H1 (cell line): ENCODE results near the gene ARL6IP5. TPM values are rescaled to one million over a fixed set of nuclear protein-coding genes. Genes with fewer than 3 reads are reported as not detected.

Source experiments
- CTCF ChIA-PET: fragments of 300-600 bp; sonication (Branson Sonifier 250); formaldehyde crosslinking; loops from one replicate; lab custom pipeline; 2021; ENCODE audit not compliant: partially characterized antibody; lab: Charles Lee
- POLR2A ChIA-PET: fragments of 300-600 bp; sonication (Branson Sonifier 250); formaldehyde crosslinking; loops from one replicate; lab custom pipeline; 2021; ENCODE audit warnings: inconsistent platforms; ENCODE audit not compliant: partially characterized antibody; lab: Charles Lee
- DNase-seq, 2 experiments: peaks; one replicate each; pipeline versions ENCODE4 v3.0.0 to v3.0.0-alpha.2; 2010 to 2022; ENCODE audit warnings: low spot score in 2 of 2, low read depth in 1 of 2, mixed read lengths in 1 of 2
- FAIRE-seq: peaks from 2 replicates; lab custom pipeline; 2011; peaks lifted over from hg19 to GRCh38; lab: Jason Lieb, UNC
- H2AFZ ChIP-seq: 2 replicates; pipeline ENCODE4 v1.8.1; 2012; ENCODE audit warnings: low read length, inconsistent platforms
- H2AK5ac ChIP-seq: 2 replicates; pipeline ENCODE4 v1.6.1; 2013; ENCODE audit warnings: low read depth, low read length
- H2BK120ac ChIP-seq: replicated peaks from 2 replicates; pipeline ENCODE3; 2013; ENCODE audit warnings: low read depth, low read length, inconsistent platforms
- H2BK12ac ChIP-seq: 2 replicates; pipeline ENCODE4 v1.6.1; 2013; ENCODE audit warnings: low read depth, low read length
- H2BK15ac ChIP-seq: 2 replicates; pipeline ENCODE4 v1.6.1; 2013; ENCODE audit warnings: low read length
- H2BK20ac ChIP-seq: 2 replicates; pipeline ENCODE4 v1.6.1; 2013; ENCODE audit warnings: low read length
- H2BK5ac ChIP-seq: 2 replicates; pipeline ENCODE4 v1.6.1; 2013; ENCODE audit warnings: low read depth, low read length
- H3K14ac ChIP-seq: 2 replicates; pipeline ENCODE4 v1.6.1; 2013; ENCODE audit warnings: inconsistent platforms; ENCODE audit not compliant: insufficient read length
- H3K18ac ChIP-seq: 2 replicates; pipeline ENCODE4 v1.6.1; 2013; ENCODE audit warnings: low read length; ENCODE audit errors: extremely low read depth
- H3K23ac ChIP-seq: 2 replicates; pipeline ENCODE4 v1.6.1; 2013; ENCODE audit warnings: inconsistent platforms; ENCODE audit not compliant: insufficient read length
- H3K23me2 ChIP-seq: 2 replicates; pipeline ENCODE4 v1.6.1; 2013; ENCODE audit warnings: low read depth, low read length
- H3K27ac ChIP-seq: 2 replicates; pipeline ENCODE4 v1.6.1; 2011; ENCODE audit warnings: low read depth, low read length, inconsistent platforms
- H3K27me3 ChIP-seq, 4 experiments: replicated peaks in 1 of 4; 1 replicate in 1 of 4; 2 replicates in 3 of 4; pipeline versions ENCODE4 v1.6.1 to v1.8.1; 2011 to 2013; ENCODE audit warnings: low read length in 3 of 4, mild to moderate bottlenecking in 3 of 4, inconsistent platforms in 2 of 4, mixed read lengths in 2 of 4, moderate library complexity in 1 of 4; ENCODE audit not compliant: control insufficient read depth in 3 of 4, insufficient read depth in 3 of 4; ENCODE audit errors: extremely low read depth in 1 of 4
- H3K36me3 ChIP-seq, 4 experiments: 2 replicates each; pipeline versions ENCODE4 v1.6.1 to v1.8.1; 2011 to 2013; ENCODE audit warnings: mild to moderate bottlenecking in 4 of 4, low read length in 3 of 4, moderate library complexity in 2 of 4, control low read depth in 1 of 4, inconsistent platforms in 1 of 4; ENCODE audit not compliant: insufficient read depth in 4 of 4, control insufficient read depth in 2 of 4
- H3K4ac ChIP-seq: replicated peaks from 2 replicates; pipeline ENCODE3; 2013; ENCODE audit warnings: low read length, low read depth, mixed read lengths, inconsistent platforms; ENCODE audit not compliant: insufficient read length
- H3K4me1 ChIP-seq, 4 experiments: replicated peaks in 1 of 4; 1 replicate in 1 of 4; 2 replicates in 3 of 4; pipeline versions ENCODE4 v1.6.1 to v1.8.1; 2011 to 2013; ENCODE audit warnings: low read length in 3 of 4, inconsistent platforms in 2 of 4, mixed read lengths in 1 of 4; ENCODE audit not compliant: insufficient read depth in 4 of 4, control insufficient read depth in 3 of 4
- H3K4me2 ChIP-seq, 2 experiments: 2 replicates each; pipeline versions ENCODE4 v1.6.1 to v1.8.1; 2011 to 2013; ENCODE audit warnings: low read depth in 2 of 2, low read length in 2 of 2, control low read depth in 1 of 2, inconsistent platforms in 1 of 2, mild to moderate bottlenecking in 1 of 2; ENCODE audit not compliant: insufficient read depth in 1 of 2
- H3K4me3 ChIP-seq, 4 experiments: fragments of 200-600, 300-600 bp in 1 of 4; sonication (generic), shearing (Covaris generic), sonication (Bioruptor Twin) in 1 of 4; 2 replicates each; pipeline versions ENCODE4 v1.5.1 to v1.8.1; 2011 to 2016; ENCODE audit warnings: low read length in 4 of 4, low read depth in 3 of 4, control low read depth in 2 of 4, inconsistent platforms in 2 of 4, mild to moderate bottlenecking in 2 of 4, mixed read lengths in 1 of 4, moderate library complexity in 1 of 4; ENCODE audit not compliant: insufficient read depth in 2 of 4; ENCODE audit errors: extremely low read depth in 1 of 4
- H3K56ac ChIP-seq: replicated peaks from 2 replicates; pipeline ENCODE3; 2013; ENCODE audit warnings: low read depth, mild to moderate bottlenecking, mixed read lengths, low read length, inconsistent platforms; ENCODE audit not compliant: insufficient read length
- H3K79me1 ChIP-seq: 2 replicates; pipeline ENCODE4 v1.6.1; 2013; ENCODE audit warnings: low read depth, low read length, control low read depth
- H3K79me2 ChIP-seq, 2 experiments: 2 replicates each; pipeline versions ENCODE4 v1.6.1 to v1.8.1; 2012 to 2013; ENCODE audit warnings: low read length in 2 of 2, mild to moderate bottlenecking in 2 of 2, inconsistent platforms in 1 of 2; ENCODE audit not compliant: insufficient read depth in 2 of 2, control insufficient read depth in 1 of 2
- H3K9ac ChIP-seq, 4 experiments: replicated peaks in 1 of 4; 1 replicate in 1 of 4; 2 replicates in 3 of 4; pipeline versions ENCODE4 v1.6.1 to v1.8.1; 2011 to 2013; ENCODE audit warnings: low read depth in 3 of 4, low read length in 3 of 4, control low read depth in 2 of 4, mild to moderate bottlenecking in 2 of 4, moderate library complexity in 2 of 4, inconsistent platforms in 1 of 4; ENCODE audit errors: extremely low read depth in 1 of 4
- H3K9me3 ChIP-seq, 2 experiments: 2 replicates each; pipeline versions ENCODE4 v1.6.1 to v1.8.1; 2012 to 2013; ENCODE audit warnings: mild to moderate bottlenecking in 2 of 2, moderate library complexity in 2 of 2, control low read depth in 1 of 2, inconsistent platforms in 1 of 2, low read depth in 1 of 2, low read length in 1 of 2, mixed read lengths in 1 of 2; ENCODE audit not compliant: insufficient read depth in 2 of 2
- H4K20me1 ChIP-seq, 2 experiments: replicated peaks in 1 of 2; 2 replicates each; pipeline versions ENCODE3 to v1.8.1; 2011 to 2013; ENCODE audit warnings: inconsistent platforms in 2 of 2, low read length in 2 of 2, mild to moderate bottlenecking in 1 of 2; ENCODE audit not compliant: insufficient read depth in 2 of 2, control insufficient read depth in 1 of 2
- H4K5ac ChIP-seq: 2 replicates; pipeline ENCODE4 v1.6.1; 2013; ENCODE audit warnings: low read length, low read depth, mixed read lengths, inconsistent platforms; ENCODE audit not compliant: insufficient read length
- H4K8ac ChIP-seq: 2 replicates; pipeline ENCODE4 v1.8.0; 2013; ENCODE audit warnings: mild to moderate bottlenecking, moderate library complexity, low read length, inconsistent platforms; ENCODE audit not compliant: insufficient read depth; ENCODE audit errors: extremely low read depth
- H4K91ac ChIP-seq: replicated peaks from 2 replicates; pipeline ENCODE3; 2013; ENCODE audit warnings: low read length, mixed read lengths, inconsistent platforms; ENCODE audit not compliant: insufficient read length
- ATF3 ChIP-seq: IDR thresholded peaks from 2 replicates; pipeline ENCODE4 v1.6.1; 2011; ENCODE audit warnings: low read depth, mild to moderate bottlenecking, low read length; ENCODE audit not compliant: insufficient read depth
- EGR1 ChIP-seq: IDR thresholded peaks from 2 replicates; pipeline ENCODE4 v1.6.1; 2011; ENCODE audit warnings: low read depth, low read length, borderline replicate concordance
- SIN3A ChIP-seq, 2 experiments: IDR thresholded peaks in 1 of 2; conservative IDR thresholded peaks in 1 of 2; 2 replicates each; pipeline ENCODE4 v1.6.1; 2011 to 2012; ENCODE audit warnings: low read length in 2 of 2, improper control_type of control experiment in 1 of 2, low read depth in 1 of 2, mild to moderate bottlenecking in 1 of 2
- YY1 ChIP-seq: IDR thresholded peaks from 2 replicates; pipeline ENCODE4 v1.6.1; 2011; ENCODE audit warnings: low read depth, mild to moderate bottlenecking, low read length
- WGBS, 2 experiments: shearing (Covaris generic) in 1 of 2; methylation state at CpG; one replicate each; pipeline versions ENCODE4 v1.1.6 to v1.1.7; 2013 to 2015; ENCODE audit warnings: low lambda C conversion rate in 2 of 2, mixed read lengths in 2 of 2, inconsistent platforms in 1 of 2, low coverage in 1 of 2, missing lambda C conversion rate in 1 of 2; ENCODE audit not compliant: insufficient replicate concordance in 2 of 2, insufficient coverage in 1 of 2, insufficient read length in 1 of 2; ENCODE audit errors: extremely low coverage in 1 of 2, missing lambda C conversion rate in 1 of 2; 5-methylcytosine and 5-hydroxymethylcytosine counted together
- polyA plus RNA-seq, 7 experiments: library from polyadenylated mRNA; depleted of rRNA in 3 of 7; stranded (reverse) in 5 of 7; unstranded in 2 of 7; fragments of >200 nt in 5 of 7; fragments of 200-250 nt in 2 of 7; gene quantifications; 1 replicate in 5 of 7; 2 replicates in 1 of 7; 4 replicates in 1 of 7; pipeline versions ENCODE4 v1.2.1 to v1.2.3, GENCODE V29; 2011 to 2013; ENCODE audit warnings: missing spikeins in 2 of 7, mixed read lengths in 2 of 7
- total RNA-seq: library from RNA; stranded (reverse); fragmentation: NEBNext Ultra II Directional; extraction: Animal tissue kit (Norgen Biotek cat#: 25700); gene quantifications from 2 replicates; pipeline ENCODE4 v1.2.1, GENCODE V29; 2021

The ARL6IP5 gene
- total and polyA plus RNA-seq, 2 of the 8 experiments (the other 6 are each of a cell fraction or from before 2014, with no cell fraction given), result 24.9 to 30.1 TPM

DNA sequence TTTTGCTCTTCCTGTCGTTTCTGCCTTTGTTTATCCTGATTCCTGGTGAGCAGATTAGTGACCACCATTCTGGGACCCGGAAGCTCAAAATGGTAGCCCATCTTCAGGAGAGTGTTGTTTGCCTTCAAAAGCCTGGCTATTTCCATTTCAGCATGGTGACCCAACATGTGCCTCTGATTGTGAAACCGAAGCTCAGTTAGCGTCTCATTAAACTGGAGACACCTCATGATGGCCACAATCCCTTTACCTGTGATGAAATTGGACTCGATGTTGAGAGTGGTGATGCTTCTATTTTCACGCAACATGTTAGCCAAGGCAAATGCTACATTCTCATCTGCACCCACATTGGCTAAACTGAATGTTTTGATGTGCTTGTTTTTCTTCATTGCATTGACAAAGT lies 34.4 kb downstream of the ARL6IP5 start:
- no peak overlapping the region for H4K5ac ChIP-seq
- H3K14ac ChIP-seq, result no peak overlapping the region
- no peak overlapping the region for H3K4me2 ChIP-seq
- WGBS, 2 experiments, result 92% methylated on average over 6 of the region's 6 CpGs; no CpG with 5 or more reads in 1 of the 2 experiments
- H4K91ac ChIP-seq, result no peak overlapping the region
- no peaks in the 10 kb centered on the region for H3K9me3 ChIP-seq
- H3K36me3 ChIP-seq, result no peaks in the 10 kb centered on the region
- H2BK20ac ChIP-seq, result no peak overlapping the region
- no peaks in the 10 kb centered on the region for H3K27me3 ChIP-seq
- H3K79me1 ChIP-seq, result no peaks in the 10 kb centered on the region
- H2BK120ac ChIP-seq, result no peak overlapping the region
- H4K8ac ChIP-seq, result no peak overlapping the region
- no peaks in the 10 kb centered on the region for H3K23me2 ChIP-seq
- H2AK5ac ChIP-seq, result no peak overlapping the region
- H3K23ac ChIP-seq, result no peak overlapping the region
- H3K27ac ChIP-seq, result no peak overlapping the region
- H2BK12ac ChIP-seq, result no peak overlapping the region
- no peak overlapping the region for H2BK5ac ChIP-seq
- no peaks in the 10 kb centered on the region for H3K79me2 ChIP-seq
- no peak overlapping the region for H3K9ac ChIP-seq
- H3K4me1 ChIP-seq, result no peaks in the 10 kb centered on the region
- no peak for DNase-seq
- FAIRE-seq, result no peak
- H2AFZ ChIP-seq, result 0 out of 2 replicates have a peak overlapping the region, but pooled peaks have one; percentile 45
- CTCF ChIA-PET, result interaction anchor here (0.6 to 6.3 kb wide), 21 partner anchors 12 to 552 kb away, joined by 3 to 59 read pairs (median 4); no protein-coding TSS in a partner anchor
- no peak overlapping the region for H3K4me3 ChIP-seq
- no peak overlapping the region for H2BK15ac ChIP-seq
- POLR2A ChIA-PET, result no interaction called here
- no peaks in the 10 kb centered on the region for H4K20me1 ChIP-seq
- H3K18ac ChIP-seq, result no peak overlapping the region
- no peak overlapping the region for H3K56ac ChIP-seq
- H3K4ac ChIP-seq, result no peak overlapping the region
- TF ChIP-seq YY1, result no peak
- no peak for TF ChIP-seq EGR1
- TF ChIP-seq ATF3, result no peak
- TF ChIP-seq SIN3A (conservative IDR thresholded peaks at IDR 0.05 in 1 of 2, IDR thresholded peaks at IDR 0.05 in 1 of 2; ENCODE audit: low read depth in 1 of 2, low read length in 2 of 2), result no peak
